Skeletal muscle tissue (tissue), 4 donors: ENCODE results near the gene FBLN7. TPM values are rescaled to one million over a fixed set of nuclear protein-coding genes. Genes with fewer than 3 reads are reported as not detected.
A peak's percentile ranks its signal among the peaks of the same experiment; 100 is the strongest.
"Not testable (repeated sequence)": the region's sequence is repeated elsewhere in the genome, so short reads cannot be mapped to it uniquely, and the experiment has no call there.

Experiments
- H3K27ac ChIP-seq: one replicate; pipeline ENCODE4 v1.7.0; 2013; ENCODE audit warnings: mild to moderate bottlenecking, low read depth, low read length, inconsistent platforms
- H3K27me3 ChIP-seq, 3 donors: one replicate each; pipeline ENCODE4 v1.7.0; 2013; ENCODE audit warnings: low read length in 3 of 3; ENCODE audit not compliant: control insufficient read depth in 3 of 3, insufficient read depth in 3 of 3
- H3K36me3 ChIP-seq, 3 donors: one replicate each; pipeline ENCODE4 v1.7.0; 2013; ENCODE audit warnings: low read length in 3 of 3; ENCODE audit not compliant: control insufficient read depth in 3 of 3, insufficient read depth in 3 of 3
- H3K4me1 ChIP-seq, 3 donors: one replicate each; pipeline ENCODE4 v1.7.0; 2013; ENCODE audit warnings: low read length in 3 of 3, mild to moderate bottlenecking in 3 of 3; ENCODE audit not compliant: control insufficient read depth in 3 of 3, insufficient read depth in 3 of 3
- H3K4me3 ChIP-seq, 3 donors: one replicate each; pipeline ENCODE4 v1.7.0; 2013; ENCODE audit warnings: low read length in 3 of 3
- H3K9ac ChIP-seq, 3 donors: one replicate each; pipeline ENCODE4 v1.7.0; 2013; ENCODE audit warnings: low read length in 3 of 3, mild to moderate bottlenecking in 3 of 3, moderate library complexity in 2 of 3, low read depth in 1 of 3
- H3K9me3 ChIP-seq, 3 donors: one replicate each; pipeline ENCODE4 v1.7.0; 2013; ENCODE audit warnings: low read length in 3 of 3; ENCODE audit not compliant: control insufficient read depth in 3 of 3
- total RNA-seq: library from RNA; depleted of rRNA; stranded (reverse); fragments of >200 nt; gene quantifications from one replicate; pipeline ENCODE4 v1.2.3, GENCODE V29; 2014
- donor health status: Osteomylitis.

FBLN7 gene
- total RNA-seq, 1 donor from 2014 or later = 9.9 TPM

- peaks cover 4 to 23% (median 6%) of the 10 kb centered on the region in 3 donors for H3K36me3 ChIP-seq
- H3K9me3 ChIP-seq, H3K9ac ChIP-seq, H3K27ac ChIP-seq, H3K4me1 ChIP-seq, H3K4me3 ChIP-seq, H3K27me3 ChIP-seq: not testable (repeated sequence)
Observed at GRCh38 chr2:112113354-112113753, 24.8 kb upstream of the FBLN7 start.

- Histone ChIP-seq H3K27ac (no peak overlapping the region), H3K4me1 (no peaks in the 10 kb centered on the region), H3K9ac (no peak overlapping the region), H3K9me3 (no peaks in the 10 kb centered on the region), H3K27me3 (no peaks in the 10 kb centered on the region), H3K36me3 (peaks cover 0 to 10% (median 4%) of the 10 kb centered on the region in 3 donors), H3K4me3 (no peak overlapping the region)
Observed at GRCh38 chr2:112118148-112118547, 20.0 kb upstream of the FBLN7 start.

- H3K27me3 ChIP-seq = no peaks in the 10 kb centered on the region
- no peaks in the 10 kb centered on the region for H3K4me1 ChIP-seq
- peaks cover 0 to 5% (median 2%) of the 10 kb centered on the region in 3 donors for H3K36me3 ChIP-seq
- H3K9ac ChIP-seq = no peak overlapping the region
- no peak overlapping the region for H3K4me3 ChIP-seq
- no peak overlapping the region for H3K27ac ChIP-seq
- H3K9me3 ChIP-seq = no peaks in the 10 kb centered on the region
Observed at GRCh38 chr2:112121682-112122254, 16.4 kb upstream of the FBLN7 start.

- Histone ChIP-seq H3K4me1 (no peaks in the 10 kb centered on the region), H3K4me3 (no peak overlapping the region), H3K27me3 (no peaks in the 10 kb centered on the region)
Observed at GRCh38 chr2:112129060-112129459, 9.1 kb upstream of the FBLN7 start.

GRCh38 chr2:112133344-112133743 is 4.8 kb upstream of the FBLN7 start:
- no peak overlapping the region for H3K27ac ChIP-seq
- peaks cover 0 to 4% (median 0%) of the 10 kb centered on the region in 3 donors for H3K9me3 ChIP-seq
- H3K27me3 ChIP-seq = peaks cover 4 to 15% (median 13%) of the 10 kb centered on the region in 3 donors
- peaks cover 0 to 10% (median 7%) of the 10 kb centered on the region in 3 donors for H3K4me1 ChIP-seq
- no peaks in the 10 kb centered on the region for H3K36me3 ChIP-seq
- no peak overlapping the region for H3K4me3 ChIP-seq
- H3K9ac ChIP-seq = no peak overlapping the region

More at GRCh38 chr2:112129060-112129459, 9.1 kb upstream of the FBLN7 start:
- Histone ChIP-seq H3K9me3 (peaks cover 0 to 4% (median 0%) of the 10 kb centered on the region in 3 donors), H3K36me3 (no peaks in the 10 kb centered on the region), H3K9ac (no peak overlapping the region), H3K27ac (no peak overlapping the region)

- no peak overlapping the region for H3K9ac ChIP-seq
- H3K36me3 ChIP-seq = no peaks in the 10 kb centered on the region
- H3K9me3 ChIP-seq = peaks cover 0 to 4% (median 0%) of the 10 kb centered on the region in 3 donors
- H3K4me1 ChIP-seq = peaks cover 0 to 10% (median 7%) of the 10 kb centered on the region in 3 donors
- no peak overlapping the region for H3K27ac ChIP-seq
- H3K4me3 ChIP-seq = no peak overlapping the region
- H3K27me3 ChIP-seq = peaks cover 4 to 15% (median 13%) of the 10 kb centered on the region in 3 donors
Observed at GRCh38 chr2:112134120-112134519, 4.1 kb upstream of the FBLN7 start.

- no peaks in the 10 kb centered on the region for H3K36me3 ChIP-seq
- peaks cover 0 to 10% (median 7%) of the 10 kb centered on the region in 3 donors for H3K4me1 ChIP-seq
- H3K27me3 ChIP-seq = peaks cover 4 to 21% (median 19%) of the 10 kb centered on the region in 3 donors
- H3K9ac ChIP-seq = no peak overlapping the region
- H3K27ac ChIP-seq = no peak overlapping the region
- no peak overlapping the region for H3K4me3 ChIP-seq
- peaks cover 0 to 4% (median 0%) of the 10 kb centered on the region in 3 donors for H3K9me3 ChIP-seq
Observed at GRCh38 chr2:112136096-112136495, 2.1 kb upstream of the FBLN7 start.

- peaks cover 0 to 10% (median 7%) of the 10 kb centered on the region in 3 donors for H3K4me1 ChIP-seq
- peak overlapping the region; percentile 63 to 77 (median 65) for H3K4me3 ChIP-seq
- H3K9me3 ChIP-seq = peaks cover 0 to 1% (median 0%) of the 10 kb centered on the region in 3 donors
- peak overlapping the region in 1 of 3 donors; percentile 4 for H3K9ac ChIP-seq
- H3K27ac ChIP-seq = no peak overlapping the region
- peaks cover 4 to 30% (median 22%) of the 10 kb centered on the region in 3 donors for H3K27me3 ChIP-seq
- H3K36me3 ChIP-seq = no peaks in the 10 kb centered on the region
Observed at GRCh38 chr2:112137516-112138158, 548 bp upstream of the FBLN7 start.

GRCh38 chr2:112139033-112139614 is 939 bp downstream of the FBLN7 start:
- H3K4me1 ChIP-seq, H3K9me3 ChIP-seq, H3K9ac ChIP-seq, H3K27ac ChIP-seq, H3K36me3 ChIP-seq: not testable (repeated sequence)
- peaks cover 4 to 33% (median 22%) of the 10 kb centered on the region in 3 donors for H3K27me3 ChIP-seq
- H3K4me3 ChIP-seq = peak overlapping the region in 1 of 3 donors; percentile 65

- H3K4me3 ChIP-seq = peak overlapping the region in 2 of 3 donors; percentile 13 to 36
- not testable (repeated sequence) for H3K27ac ChIP-seq, H3K4me1 ChIP-seq, H3K36me3 ChIP-seq, H3K9me3 ChIP-seq
- peaks cover 4 to 33% (median 22%) of the 10 kb centered on the region in 3 donors for H3K27me3 ChIP-seq
- peak overlapping the region in 1 of 3 donors; percentile 50 for H3K9ac ChIP-seq
Observed at GRCh38 chr2:112139661-112140204, 1.5 kb downstream of the FBLN7 start.
